HEK293T (cell line): ENCODE data around the gene PAPSS1.

ENCODE experiments used
- ARNT ChIP-seq: fragments of 450-650 bp; IDR thresholded peaks from 2 replicates; pipeline ENCODE4 v1.6.1; 2017; ENCODE audit warnings: mild to moderate bottlenecking
- BHLHE40 ChIP-seq: fragments of 450-650 bp; IDR thresholded peaks from 2 replicates; pipeline ENCODE4 v1.6.1; 2016; ENCODE audit warnings: mild to moderate bottlenecking, moderate library complexity, borderline replicate concordance
- FOXM1 ChIP-seq: fragments of 450-650 bp; IDR thresholded peaks from 2 replicates; pipeline ENCODE4 v1.6.1; 2017; ENCODE audit warnings: mild to moderate bottlenecking, borderline replicate concordance
- SUZ12 ChIP-seq: fragments of 450-650 bp; IDR thresholded peaks from 2 replicates; pipeline ENCODE4 v1.6.1; 2016; ENCODE audit warnings: mild to moderate bottlenecking
- ZNF384 ChIP-seq: fragments of 450-650 bp; IDR thresholded peaks from 2 replicates; pipeline ENCODE4 v1.6.1; 2016

- TF ChIP-seq FOXM1 (no peak), SUZ12 (no peak), BHLHE40 (no peak), ZNF384 (no peak), ARNT (no peak)
Measured at GRCh38 chr4:107689912-107690587, 30.0 kb downstream of the PAPSS1 start.
